ENCODE results near the gene BRCC3.

Gene BRCC3

DNA sequence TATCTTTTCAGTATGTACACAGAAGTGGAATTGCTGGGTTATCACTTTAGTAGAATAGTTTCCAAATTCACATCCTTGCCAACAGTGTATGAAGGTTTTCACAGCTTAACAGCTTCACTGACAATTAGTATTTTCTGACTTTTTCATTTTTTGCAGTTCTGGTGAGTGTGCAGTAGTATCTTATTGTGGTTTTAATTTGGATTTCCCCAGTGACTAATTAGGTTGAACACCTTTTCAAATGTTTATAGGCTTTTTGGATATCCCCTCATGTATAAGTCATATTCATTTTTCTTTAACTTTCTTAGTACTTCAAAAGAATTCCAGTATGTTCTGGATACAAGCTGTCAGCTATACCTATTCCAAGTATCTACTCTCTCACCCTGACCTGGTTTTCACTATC lies 37.1 kb downstream of the BRCC3 start:
- H4K20me1 ChIP-seq (ENCODE audit: insufficient read depth, low read length) = no peaks in the 10 kb centered on the region
- no peaks in the 10 kb centered on the region for H3K4me1 ChIP-seq (ENCODE audit: insufficient read depth, low read length, severe bottlenecking)
- H3K9ac ChIP-seq (ENCODE audit: low read length) = no peak overlapping the region
- no peak overlapping the region for H3K4me3 ChIP-seq (ENCODE audit: low read depth, low read length, poor library complexity, severe bottlenecking)
- no peaks in the 10 kb centered on the region for H3K79me2 ChIP-seq (ENCODE audit: insufficient read depth, low read length)
- H3K27ac ChIP-seq (ENCODE audit: low read depth, low read length, poor library complexity, severe bottlenecking) = no peak overlapping the region
- H3K4me2 ChIP-seq (ENCODE audit: low read length) = no peak overlapping the region
- no peaks in the 10 kb centered on the region for H3K9me2 ChIP-seq (ENCODE audit: low read depth, low read length)
- H3K36me3 ChIP-seq (ENCODE audit: insufficient read depth, low read length) = peaks cover 21% of the 10 kb centered on the region
- H3F3A ChIP-seq (ENCODE audit: insufficient read depth, low read length) = no peaks in the 10 kb centered on the region
- no peak overlapping the region for H2AFZ ChIP-seq (ENCODE audit: low read length)
- TF ChIP-seq, protein P1, sequence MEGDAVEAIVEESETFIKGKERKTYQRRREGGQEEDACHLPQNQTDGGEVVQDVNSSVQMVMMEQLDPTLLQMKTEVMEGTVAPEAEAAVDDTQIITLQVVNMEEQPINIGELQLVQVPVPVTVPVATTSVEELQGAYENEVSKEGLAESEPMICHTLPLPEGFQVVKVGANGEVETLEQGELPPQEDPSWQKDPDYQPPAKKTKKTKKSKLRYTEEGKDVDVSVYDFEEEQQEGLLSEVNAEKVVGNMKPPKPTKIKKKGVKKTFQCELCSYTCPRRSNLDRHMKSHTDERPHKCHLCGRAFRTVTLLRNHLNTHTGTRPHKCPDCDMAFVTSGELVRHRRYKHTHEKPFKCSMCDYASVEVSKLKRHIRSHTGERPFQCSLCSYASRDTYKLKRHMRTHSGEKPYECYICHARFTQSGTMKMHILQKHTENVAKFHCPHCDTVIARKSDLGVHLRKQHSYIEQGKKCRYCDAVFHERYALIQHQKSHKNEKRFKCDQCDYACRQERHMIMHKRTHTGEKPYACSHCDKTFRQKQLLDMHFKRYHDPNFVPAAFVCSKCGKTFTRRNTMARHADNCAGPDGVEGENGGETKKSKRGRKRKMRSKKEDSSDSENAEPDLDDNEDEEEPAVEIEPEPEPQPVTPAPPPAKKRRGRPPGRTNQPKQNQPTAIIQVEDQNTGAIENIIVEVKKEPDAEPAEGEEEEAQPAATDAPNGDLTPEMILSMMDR (IDR thresholded peaks at IDR 0.05; ENCODE audit: low read length) = no peak
- TF ChIP-seq EZH2 (IDR thresholded peaks at IDR 0.05; ENCODE audit: borderline replicate concordance, low read length) = no peak
- no peaks in the 10 kb centered on the region for H3K27me3 ChIP-seq (ENCODE audit: insufficient read depth, low read length)
- H3K9me3 ChIP-seq (ENCODE audit: low read length) = no peaks in the 10 kb centered on the region

DNA sequence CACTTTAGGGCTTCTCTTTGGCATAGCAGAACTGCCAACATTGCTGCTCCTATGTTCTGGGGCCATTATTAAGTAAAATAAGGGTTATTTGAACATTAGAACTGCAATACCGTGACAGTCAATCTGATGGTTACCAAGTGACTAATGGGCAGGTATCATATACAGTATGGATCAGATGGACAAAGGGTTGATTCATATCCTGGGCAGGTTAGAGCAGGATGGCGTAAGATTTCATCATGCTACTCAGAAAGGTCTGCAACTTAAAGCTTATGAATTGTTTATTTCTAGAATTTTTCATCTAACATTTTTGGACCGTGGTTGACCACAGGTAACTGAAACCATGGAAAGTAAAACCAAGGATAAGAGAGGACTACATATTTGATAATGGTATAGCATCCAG lies 40.9 kb downstream of the BRCC3 start:
- Histone ChIP-seq H3K79me2 (ENCODE audit: insufficient read depth, low read length) (no peaks in the 10 kb centered on the region), H3K9me2 (ENCODE audit: low read depth, low read length) (no peaks in the 10 kb centered on the region), H3K9me3 (ENCODE audit: low read length) (no peaks in the 10 kb centered on the region), H3K36me3 (ENCODE audit: insufficient read depth, low read length) (peaks cover 21% of the 10 kb centered on the region), H3K27me3 (ENCODE audit: insufficient read depth, low read length) (no peaks in the 10 kb centered on the region), H3F3A (ENCODE audit: insufficient read depth, low read length) (no peaks in the 10 kb centered on the region), H3K4me1 (ENCODE audit: insufficient read depth, low read length, severe bottlenecking) (no peaks in the 10 kb centered on the region), H4K20me1 (ENCODE audit: insufficient read depth, low read length) (no peaks in the 10 kb centered on the region), H3K27ac (ENCODE audit: low read depth, low read length, poor library complexity, severe bottlenecking) (no peak overlapping the region), H2AFZ (ENCODE audit: low read length) (no peak overlapping the region), H3K9ac (ENCODE audit: low read length) (no peak overlapping the region), H3K4me3 (ENCODE audit: low read depth, low read length, poor library complexity, severe bottlenecking) (no peak overlapping the region), H3K4me2 (ENCODE audit: low read length) (no peak overlapping the region)
- TF ChIP-seq EZH2 (IDR thresholded peaks at IDR 0.05; ENCODE audit: borderline replicate concordance, low read length) = no peak
- TF ChIP-seq, protein P1 (IDR thresholded peaks at IDR 0.05; ENCODE audit: low read length) = no peak

DNA sequence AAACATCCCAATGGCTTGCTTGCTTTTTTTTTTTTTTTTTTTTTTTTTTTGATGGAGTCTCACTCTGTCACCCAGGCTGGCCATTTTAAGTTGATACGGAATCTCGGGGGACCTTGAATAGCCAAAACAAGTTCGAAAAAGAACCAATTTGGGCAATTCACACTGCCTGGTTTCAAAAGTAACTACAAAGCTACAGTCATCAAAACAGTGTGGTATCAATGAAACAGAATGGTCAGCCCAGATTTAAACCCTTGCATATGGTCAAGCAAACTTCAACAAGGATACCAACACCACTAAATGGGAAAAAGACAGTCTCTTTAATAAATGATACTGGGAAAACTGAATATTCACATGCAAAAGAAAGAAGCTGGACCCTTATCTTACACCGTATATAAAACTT lies 41.8 kb downstream of the BRCC3 start:
- peaks cover 16% of the 10 kb centered on the region for H3K36me3 ChIP-seq (ENCODE audit: insufficient read depth, low read length)
- H3F3A ChIP-seq (ENCODE audit: insufficient read depth, low read length) = no peaks in the 10 kb centered on the region
- no peaks in the 10 kb centered on the region for H3K9me2 ChIP-seq (ENCODE audit: low read depth, low read length)
- no peaks in the 10 kb centered on the region for H3K79me2 ChIP-seq (ENCODE audit: insufficient read depth, low read length)
- no peak overlapping the region for H2AFZ ChIP-seq (ENCODE audit: low read length)
- no peaks in the 10 kb centered on the region for H3K9me3 ChIP-seq (ENCODE audit: low read length)
- H4K20me1 ChIP-seq (ENCODE audit: insufficient read depth, low read length) = no peaks in the 10 kb centered on the region
- no peaks in the 10 kb centered on the region for H3K27me3 ChIP-seq (ENCODE audit: insufficient read depth, low read length)
- H3K27ac ChIP-seq (ENCODE audit: low read depth, low read length, poor library complexity, severe bottlenecking) = no peak overlapping the region
- H3K4me1 ChIP-seq (ENCODE audit: insufficient read depth, low read length, severe bottlenecking) = no peaks in the 10 kb centered on the region
- H3K4me3 ChIP-seq (ENCODE audit: low read depth, low read length, poor library complexity, severe bottlenecking) = no peak overlapping the region
- no peak overlapping the region for H3K9ac ChIP-seq (ENCODE audit: low read length)
- TF ChIP-seq, protein P1 (IDR thresholded peaks at IDR 0.05; ENCODE audit: low read length) = no peak
- no peak for TF ChIP-seq EZH2 (IDR thresholded peaks at IDR 0.05; ENCODE audit: borderline replicate concordance, low read length)
- H3K4me2 ChIP-seq (ENCODE audit: low read length) = no peak overlapping the region
